ENCODE results near the gene SLC13A5. TPM values are rescaled to one million over a fixed set of nuclear protein-coding genes. Genes with fewer than 3 reads are reported as not detected.

The SLC13A5 gene
- 0.13 to 0.62 TPM (median 0.15 TPM) in 5 replicates for total RNA-seq (2022; extraction: Qiagen RNA extraction; ENCODE audit: low read depth)

DNA sequence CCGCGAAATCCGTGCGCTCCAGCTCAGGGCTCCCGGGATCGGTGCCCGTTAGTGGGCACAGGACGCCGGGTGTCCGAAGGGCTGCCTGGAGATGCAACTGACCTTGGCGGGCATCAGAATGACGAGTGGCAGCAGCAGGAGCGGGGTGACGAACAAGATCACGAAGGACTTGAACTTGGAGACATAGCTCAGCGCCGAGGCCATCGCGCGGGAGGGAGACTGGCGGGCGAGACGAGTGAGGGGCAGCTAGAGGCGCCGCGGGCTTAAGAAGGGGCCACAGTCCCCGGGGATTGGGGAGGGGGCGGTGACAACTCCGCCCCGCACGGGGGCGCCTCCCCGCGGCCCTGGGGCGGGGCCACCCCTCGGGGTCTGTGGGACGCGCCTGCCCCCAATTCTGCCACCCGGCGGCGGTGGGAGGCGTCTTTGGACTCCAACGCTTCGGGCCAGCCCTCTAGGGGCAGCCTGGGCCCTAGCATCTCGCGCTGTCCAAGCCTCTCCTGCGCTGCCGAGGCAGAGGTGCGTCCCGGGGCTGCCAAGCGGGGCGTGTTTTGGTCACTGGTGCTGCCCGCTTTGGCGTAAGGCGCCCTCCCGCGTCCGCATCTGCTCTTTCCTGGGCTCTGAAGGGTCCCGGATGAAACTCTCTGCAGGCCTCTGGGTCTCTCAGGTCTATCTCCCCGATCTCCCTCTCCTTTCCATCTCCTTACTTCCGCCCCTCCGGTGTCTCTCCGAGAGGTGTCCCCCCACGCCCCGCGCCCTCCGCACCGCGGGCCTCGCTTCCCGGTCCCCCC is at the start of gene SLC13A5:
SLC13A5 (minus strand) TSS at position 240 of the 788 bp plus-strand sequence; CDS start at position 204, 36 bp downstream.

DNA sequence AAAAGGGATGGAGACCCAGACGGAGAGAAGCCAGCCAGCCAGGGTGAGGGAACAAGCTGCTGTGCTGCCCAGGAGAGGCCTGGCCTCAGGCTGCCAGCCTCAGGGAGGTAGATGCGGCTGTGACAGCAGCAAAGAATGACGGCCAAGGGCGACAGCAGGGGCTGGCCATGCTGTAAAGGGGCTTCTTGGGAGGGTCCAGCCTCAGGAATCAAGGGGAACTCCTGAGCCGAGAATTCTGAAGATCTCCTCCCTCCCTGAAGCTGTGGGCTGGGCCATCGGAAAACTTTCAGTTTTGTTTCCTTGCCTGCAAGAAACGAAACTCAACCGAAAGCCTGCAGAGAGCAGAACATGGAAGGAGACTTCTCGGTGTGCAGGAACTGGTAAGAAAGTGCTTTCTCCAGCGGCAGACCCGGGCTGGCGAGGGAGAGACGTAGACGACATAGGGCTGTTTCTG is 42.6 kb upstream of the SLC13A5 start, which contains the start of gene XAF1:
XAF1 (plus strand) TSS at position 316 of the 454 bp plus-strand sequence; CDS start at position 349, 33 bp downstream.

DNA sequence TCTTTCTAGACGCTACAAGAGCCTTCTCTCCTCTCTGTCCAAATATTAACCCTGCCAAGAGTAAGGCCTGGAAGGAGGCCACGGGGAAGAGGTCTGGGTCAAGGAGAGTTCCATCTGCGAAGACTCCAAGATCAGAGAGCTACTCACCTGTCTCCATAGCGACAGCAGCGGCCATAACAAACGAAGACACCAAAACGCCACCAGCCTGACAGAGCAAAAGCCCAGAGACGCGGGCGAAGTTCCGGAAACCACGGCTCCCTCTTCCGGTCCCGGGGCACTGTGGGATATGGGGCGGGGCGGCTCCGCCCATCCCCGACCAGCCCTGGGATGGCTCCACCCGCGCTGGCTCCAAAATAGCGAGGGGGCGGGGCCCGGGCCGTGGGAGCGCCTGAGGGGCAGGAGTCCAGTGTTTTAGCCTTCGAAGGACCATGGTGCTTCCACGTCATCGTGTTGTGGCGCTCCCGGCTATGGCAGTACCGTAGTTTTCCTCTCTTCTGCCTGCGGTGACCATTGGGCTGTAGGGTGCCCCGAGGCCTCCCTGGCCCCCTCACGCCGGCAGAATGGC is 61.7 kb downstream of the SLC13A5 start, which contains the start of the genes C17orf100 and MED31:
C17orf100 (plus strand) TSS at position 409 of the 565 bp plus-strand sequence; CDS start at position 561, 152 bp downstream.
MED31 (minus strand) TSS at position 252 of the 565 bp plus-strand sequence; CDS start at position 175, 77 bp downstream.

GRCh38 chr17:6640536-6641246 is 72.5 kb downstream of the SLC13A5 start, which contains the start of the genes KIAA0753 and TXNDC17:
KIAA0753 (minus strand) TSS chr17:6640711; CDS start chr17:6635103, 5,608 bp downstream.
TXNDC17 (plus strand) TSS chr17:6641060; CDS start chr17:6641083, 23 bp downstream.

Other genes with a start within 250 kb of the SLC13A5 start
- 1.7 to 2.4 TPM (median 1.9 TPM) in 5 replicates for gene PITPNM3, start 156.8 kb downstream of the SLC13A5 start, total RNA-seq (2022; extraction: Qiagen RNA extraction; ENCODE audit: low read depth)
- 16.8 to 24.3 TPM (median 18.3 TPM) in 5 replicates for gene KIAA0753, start 72.7 kb downstream of the SLC13A5 start, total RNA-seq (2022; extraction: Qiagen RNA extraction; ENCODE audit: low read depth)
- 401 to 482 TPM (median 422 TPM) in 5 replicates for gene TXNDC17, start 72.3 kb downstream of the SLC13A5 start, total RNA-seq (2022; extraction: Qiagen RNA extraction; ENCODE audit: low read depth)
- 21.8 to 41.4 TPM (median 33.2 TPM) in 5 replicates for gene MED31, start 61.8 kb downstream of the SLC13A5 start, total RNA-seq (2022; extraction: Qiagen RNA extraction; ENCODE audit: low read depth)
- 2.3 to 3.1 TPM (median 2.9 TPM) in 5 replicates for gene C17orf100, start 61.6 kb downstream of the SLC13A5 start, total RNA-seq (2022; extraction: Qiagen RNA extraction; ENCODE audit: low read depth)
- gene XAF1, start 42.7 kb upstream of the SLC13A5 start, total RNA-seq (2022; extraction: Qiagen RNA extraction; ENCODE audit: low read depth): 0.01 to 0.05 TPM in 2 of 5 replicates, not detected in the others
- not detected in 5 replicates for gene FBXO39, start 62.8 kb upstream of the SLC13A5 start, total RNA-seq (2022; extraction: Qiagen RNA extraction; ENCODE audit: low read depth)
- 0.07 to 0.08 TPM in 2 of 5 replicates, not detected in the others for gene TEKT1, start 118.4 kb upstream of the SLC13A5 start, total RNA-seq (2022; extraction: Qiagen RNA extraction; ENCODE audit: low read depth)